OCI-LY3 (cell line): ENCODE data around the gene DENND5A.

ENCODE experiments used
- CTCF ChIP-seq: fragments of 200-600, 300-600 bp; sonication (generic); IDR thresholded peaks from 2 replicates; pipeline ENCODE4 v1.5.1; 2014; ENCODE audit warnings: antibody characterized with exemption, low read length, low read depth
- EZH2phosphoT487 ChIP-seq: fragments of 200-600 bp; shearing (Covaris generic); IDR thresholded peaks from 2 replicates; pipeline ENCODE4 v1.6.1; 2018; ENCODE audit warnings: antibody characterized with exemption, mixed run types, low read depth

GRCh38 chr11:9099617-9100016, 165.5 kb downstream of the DENND5A start:
- TF ChIP-seq CTCF (no peak), EZH2phosphoT487 (no peak)
